ENCODE measurements around the gene CRABP2.

Gene CRABP2

DNA sequence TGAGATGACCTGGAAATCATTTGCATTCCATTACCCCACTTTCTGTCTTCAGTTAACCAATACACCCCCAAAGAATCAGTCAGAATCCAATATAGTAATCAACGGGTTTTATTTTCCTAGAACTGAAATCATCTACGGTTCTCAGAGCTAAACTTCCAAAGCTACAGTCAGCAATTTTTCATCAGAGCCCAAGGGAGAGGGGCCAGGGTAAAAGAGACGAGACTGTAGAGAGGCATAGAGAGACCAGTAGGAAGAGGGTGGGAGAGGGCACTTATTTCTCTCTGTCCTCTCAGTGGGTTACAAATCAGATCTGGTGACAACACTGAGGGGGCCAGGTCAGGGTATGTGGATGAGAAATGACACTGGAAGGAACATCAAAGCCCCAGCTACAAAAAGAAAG, 36.6 kb upstream of the CRABP2 start:
- no peak for DNase-seq (ENCODE audit: low read depth in 3 of 3, low spot score in 1 of 3)

GRCh38 chr1:156741481-156741983, 36.1 kb upstream of the CRABP2 start:
- DNase-seq (ENCODE audit: low read depth in 3 of 3, low spot score in 1 of 3) = no peak

DNA sequence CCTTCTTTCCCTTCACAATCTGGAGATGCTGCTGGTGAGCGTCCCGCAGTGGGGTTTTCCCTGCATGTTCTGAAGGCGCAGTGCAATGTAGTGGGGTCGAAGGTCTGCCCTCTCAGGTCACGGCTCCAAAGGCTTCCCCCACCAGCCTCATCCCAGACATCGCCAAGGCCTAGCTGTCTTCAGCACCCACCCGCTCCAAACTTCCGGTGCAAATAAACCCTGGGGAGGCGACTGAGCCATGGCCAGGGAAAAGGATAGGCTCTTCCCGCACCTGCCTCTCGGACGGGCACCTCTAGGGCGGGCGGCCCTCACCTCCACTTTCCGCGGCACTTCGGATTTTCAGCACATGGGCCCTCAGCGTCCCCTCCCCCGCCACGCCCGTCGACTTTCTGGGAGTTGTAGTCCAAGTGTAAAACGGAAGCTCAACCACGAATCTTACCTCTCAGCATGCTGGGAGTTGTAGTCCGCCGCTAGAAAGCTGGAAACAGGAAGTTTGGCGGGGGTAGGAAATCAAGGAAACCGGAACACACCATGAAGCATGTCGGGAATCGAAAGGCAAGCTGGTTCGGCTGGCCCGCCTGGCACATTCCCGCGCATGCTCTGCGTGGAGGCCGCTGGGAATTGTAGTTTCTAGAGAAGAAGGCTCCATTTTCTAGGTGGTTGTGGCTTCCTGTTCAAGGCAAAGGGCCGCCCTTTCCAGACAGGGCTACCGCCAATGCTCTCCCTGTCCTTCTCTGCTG, 35.5 kb upstream of the CRABP2 start, which contains the start of gene MRPL24:
TSS of gene MRPL24 (minus strand) at position 348 of the 740 bp plus-strand sequence. CDS start 2,384 bp downstream, outside the sequence.
- DNase-seq (ENCODE audit: low read depth in 3 of 3, low spot score in 1 of 3) = peak; percentile 90 to 94 (median 93)

DNA sequence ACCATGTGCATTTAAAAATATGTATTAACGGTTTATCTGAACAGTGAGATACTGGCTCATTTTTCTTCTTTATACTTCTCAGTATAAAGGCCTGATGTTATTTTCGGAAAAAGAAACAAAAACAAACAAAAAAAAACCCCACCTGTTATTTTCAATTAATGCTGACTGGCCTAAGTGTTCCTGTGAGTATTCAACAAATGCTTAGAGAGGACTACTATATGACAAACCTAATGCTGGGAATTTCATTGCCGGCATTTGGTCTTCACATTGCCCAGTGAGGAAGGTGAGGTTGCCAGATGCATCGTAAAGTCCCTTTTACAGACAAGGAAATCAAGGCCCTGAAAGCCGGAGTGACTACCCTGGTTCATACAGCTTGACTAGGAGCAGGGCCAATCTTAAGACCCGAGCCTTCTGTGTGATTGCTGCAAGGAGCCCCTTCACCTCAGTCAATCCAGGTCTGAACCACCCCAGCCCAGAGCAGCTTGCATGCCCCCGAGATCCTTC, 34.9 kb upstream of the CRABP2 start:
- no peak for DNase-seq (ENCODE audit: low read depth in 3 of 3, low spot score in 1 of 3)

DNA sequence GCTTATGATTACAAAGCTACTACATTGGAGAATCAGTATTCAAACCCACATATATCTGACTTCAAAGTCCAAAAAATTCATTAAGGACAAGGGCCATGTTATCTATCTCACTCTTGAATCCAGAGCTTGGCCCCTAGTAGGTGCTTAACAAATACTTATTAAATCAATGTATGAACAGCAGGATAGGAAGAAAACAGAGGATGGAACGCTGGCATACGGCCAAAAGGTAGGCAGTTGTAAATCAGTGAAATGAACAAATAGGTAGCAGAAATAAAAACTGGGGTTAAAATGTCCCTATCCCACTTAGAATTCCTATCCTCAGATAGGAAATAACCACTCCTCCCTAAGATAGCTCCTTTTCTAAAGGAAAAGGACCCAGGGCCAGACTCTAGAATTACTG, 33.5 kb upstream of the CRABP2 start:
- no peak for DNase-seq (ENCODE audit: low read depth in 3 of 3, low spot score in 1 of 3)

GRCh38 chr1:156738407-156738806, 33.0 kb upstream of the CRABP2 start:
- DNase-seq (ENCODE audit: low read depth in 3 of 3, low spot score in 1 of 3) = no peak

DNA sequence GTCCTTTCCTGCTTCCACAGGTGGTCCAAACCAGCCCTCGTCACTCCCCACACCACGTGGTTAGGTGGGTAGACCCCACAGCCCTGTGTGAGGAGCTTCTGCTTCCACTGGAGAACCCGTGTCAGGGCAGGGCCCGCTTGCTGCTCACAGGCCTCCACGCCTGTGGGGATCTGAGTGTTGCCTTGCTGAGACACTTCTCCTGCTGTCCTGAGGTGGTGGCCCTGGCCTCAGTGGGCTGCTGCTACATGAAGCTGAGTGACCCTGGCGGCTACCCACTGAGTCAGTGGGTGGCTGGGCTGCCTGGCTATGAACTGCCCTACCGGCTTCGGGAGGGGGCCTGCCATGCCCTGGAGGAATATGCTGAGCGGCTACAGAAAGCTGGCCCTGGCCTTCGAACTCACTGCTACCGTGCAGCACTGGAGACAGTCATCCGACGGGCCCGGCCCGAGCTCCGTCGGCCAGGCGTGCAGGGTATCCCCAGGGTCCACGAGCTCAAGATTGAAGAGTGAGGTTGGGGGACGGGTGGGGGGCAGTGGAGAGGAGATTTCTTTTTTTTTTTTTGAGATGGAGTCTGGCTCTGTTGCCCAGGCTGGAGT, 28.7 kb upstream of the CRABP2 start:
- DNase-seq (ENCODE audit: low read depth in 3 of 3, low spot score in 1 of 3) = no peak

- peak; percentile 78 to 84 (median 78) for DNase-seq (ENCODE audit: low read depth in 3 of 3, low spot score in 1 of 3)
These were observed 23.4 kb upstream of the CRABP2 start, which contains the start of gene ISG20L2 for GRCh38 chr1:156728599-156729462. Gene ISG20L2 (minus strand): TSS chr1:156728766. CDS start chr1:156727652, 1,114 bp downstream.

DNA sequence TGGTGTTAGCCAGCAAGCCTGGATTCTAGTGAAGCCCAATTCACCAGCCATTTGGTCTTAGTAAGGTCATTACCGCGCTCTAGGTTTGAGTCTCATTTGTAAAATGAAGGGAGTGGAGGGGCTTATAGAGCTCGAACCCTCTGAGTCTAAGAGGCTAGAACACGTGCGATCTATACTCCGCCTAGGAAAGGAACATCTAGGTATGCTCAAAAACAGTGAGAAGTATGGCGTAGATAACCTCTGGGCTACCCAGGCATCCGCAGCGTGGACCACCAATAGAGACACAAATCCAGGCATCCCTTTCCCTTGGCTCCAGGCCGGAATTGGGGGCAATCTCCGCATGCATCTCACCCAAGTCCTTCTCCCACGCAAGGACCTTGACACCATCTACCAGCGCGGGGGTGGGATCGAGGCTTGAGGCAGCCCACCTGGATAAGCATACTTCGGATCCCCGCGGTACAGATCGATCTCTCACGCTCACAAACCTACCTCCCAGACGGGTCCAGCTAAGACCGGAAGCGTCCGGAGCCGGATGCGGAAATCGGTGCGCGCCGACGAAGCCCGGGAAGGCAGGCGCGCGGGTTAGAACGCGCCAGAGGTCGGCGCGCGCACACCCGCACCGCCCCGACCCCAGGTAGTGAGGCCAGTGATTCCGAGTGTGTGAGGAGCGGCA, 22.7 kb upstream of the CRABP2 start, which contains the start of gene METTL25B:
TSS of gene METTL25B (plus strand) at position 544 of the 673 bp plus-strand sequence. CDS start 636 bp downstream, outside the sequence.
- DNase-seq (ENCODE audit: low read depth in 3 of 3, low spot score in 1 of 3) = peak in 1 of 3 donors; percentile 58

GRCh38 chr1:156727492-156727891, 22.1 kb upstream of the CRABP2 start:
- DNase-seq (ENCODE audit: low read depth in 3 of 3, low spot score in 1 of 3) = no peak

DNA sequence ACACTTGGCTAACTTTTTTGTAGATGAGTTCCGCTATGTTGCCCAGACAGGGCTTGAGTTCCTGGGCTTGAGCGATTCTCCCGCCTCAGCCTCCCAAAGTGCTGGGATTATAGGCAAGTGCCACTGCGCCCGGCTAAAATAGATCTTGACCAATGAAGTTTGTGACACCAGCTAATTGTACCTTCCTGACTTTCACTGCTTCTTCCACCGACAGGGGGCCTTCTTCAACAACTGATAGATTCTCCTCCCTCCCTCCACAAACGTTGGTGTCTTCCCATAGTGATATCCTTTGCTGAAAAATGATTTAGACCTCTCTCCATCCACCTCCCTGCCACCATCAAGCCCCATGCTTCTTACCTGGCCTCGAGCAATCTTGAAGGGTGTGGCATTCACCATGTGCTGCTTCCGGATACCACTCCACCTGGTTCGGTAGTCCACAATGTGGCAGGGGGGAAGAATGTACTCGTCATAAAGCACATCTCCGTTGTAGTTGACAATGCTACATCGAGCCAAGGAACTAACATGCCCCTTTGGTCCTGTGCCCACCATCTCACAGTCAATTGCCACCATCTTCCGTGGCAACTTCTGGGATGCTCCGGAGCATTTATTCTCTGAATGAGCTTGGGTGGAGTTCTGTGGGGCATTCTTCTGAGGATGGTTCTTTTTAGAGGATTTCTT, 21.3 kb upstream of the CRABP2 start:
- DNase-seq (ENCODE audit: low read depth in 3 of 3, low spot score in 1 of 3) = no peak

DNA sequence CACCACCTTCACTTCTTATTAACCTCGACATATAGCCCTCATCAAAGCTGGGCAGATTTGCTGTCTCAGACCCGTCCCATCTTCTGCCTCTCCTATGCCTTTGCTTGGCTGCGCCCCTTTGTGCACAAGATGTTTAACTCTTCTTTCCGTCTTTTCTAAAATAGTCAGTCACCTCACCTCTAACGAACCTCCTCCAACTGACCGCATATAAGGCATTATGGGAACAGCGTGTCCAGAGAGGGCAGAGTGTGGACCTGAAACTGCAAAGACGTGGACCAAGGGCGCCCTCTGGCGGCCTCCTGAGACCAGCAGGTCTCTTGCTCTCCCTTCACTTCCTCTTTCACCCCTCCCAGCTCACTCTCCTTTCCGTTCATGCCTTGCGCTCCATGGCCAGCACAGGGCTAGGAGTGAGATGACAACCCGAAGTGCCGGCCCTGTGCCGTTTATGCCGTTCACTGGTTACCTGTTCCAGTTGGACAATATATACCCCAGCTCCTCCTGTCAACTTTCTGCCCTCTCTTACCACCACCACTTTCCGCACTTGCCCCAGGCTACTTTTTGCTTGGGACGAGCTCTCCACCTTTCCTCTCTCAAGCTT, 20.4 kb upstream of the CRABP2 start:
- DNase-seq (ENCODE audit: low read depth in 3 of 3, low spot score in 1 of 3) = peak in 2 of 3 donors; percentile 54 to 70

DNA sequence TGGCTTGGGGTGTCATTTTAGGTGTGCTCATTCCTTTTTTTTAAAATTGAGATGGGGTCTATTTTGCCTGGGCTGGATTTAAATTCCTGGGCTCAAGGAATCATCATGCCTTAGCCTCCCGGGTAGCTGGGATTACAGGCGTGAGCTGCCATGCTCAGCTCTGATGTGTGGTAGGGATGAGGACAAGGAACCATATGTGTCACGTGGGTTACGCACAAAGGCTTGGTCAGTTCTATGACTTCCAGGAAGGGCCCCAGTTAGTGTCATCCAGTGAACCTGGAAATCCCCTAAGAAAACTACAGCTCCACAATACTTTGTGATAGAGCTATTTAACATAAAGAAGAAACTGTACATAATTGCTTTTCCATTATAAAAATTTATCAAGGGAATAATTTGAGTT, 16.2 kb upstream of the CRABP2 start:
- DNase-seq (ENCODE audit: low read depth in 3 of 3, low spot score in 1 of 3) = no peak

- no peak for DNase-seq (ENCODE audit: low read depth in 3 of 3, low spot score in 1 of 3)
These were observed 15.7 kb upstream of the CRABP2 start for GRCh38 chr1:156721131-156721530.

DNA sequence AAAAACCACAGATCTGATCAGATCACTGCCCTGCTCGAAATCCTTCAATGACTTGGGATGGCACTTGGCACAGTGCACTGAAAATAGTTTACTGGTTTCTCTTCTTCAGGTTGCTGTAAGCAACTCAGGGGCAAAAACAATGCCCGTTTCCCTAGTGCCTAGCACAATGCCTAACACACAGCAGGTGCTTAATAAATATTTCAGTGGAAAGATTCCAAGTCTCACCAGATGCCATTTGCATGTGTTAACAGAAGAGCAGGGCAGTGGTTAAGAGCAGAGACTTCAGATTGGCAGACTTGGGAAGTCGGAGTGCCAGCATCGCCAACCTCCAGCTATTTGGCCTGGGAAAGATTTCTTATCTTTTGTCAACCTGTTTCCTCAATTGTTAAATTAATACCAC, 12.0 kb upstream of the CRABP2 start:
- no peak for DNase-seq (ENCODE audit: low read depth in 3 of 3, low spot score in 1 of 3)

GRCh38 chr1:156714830-156715229, 9.4 kb upstream of the CRABP2 start:
- DNase-seq (ENCODE audit: low read depth in 3 of 3, low spot score in 1 of 3) = no peak

GRCh38 chr1:156712626-156713025, 7.2 kb upstream of the CRABP2 start:
- DNase-seq (ENCODE audit: low read depth in 3 of 3, low spot score in 1 of 3) = no peak

GRCh38 chr1:156711011-156711817, 5.8 kb upstream of the CRABP2 start:
- no peak for DNase-seq (ENCODE audit: low read depth in 3 of 3, low spot score in 1 of 3)

All from stimulated activated CD4-positive, alpha-beta T cell treated with anti-CD3 and anti-CD28 coated beads, TNF-alpha, amount 100 ng/mL, for 1 hour (primary cell).